Hematopoietic multipotent progenitor cell treated with erythropoietin and hydrocortisone succinate and interleukin-3 and kit ligand, for 8 days (in vitro differentiated cells): ENCODE results near the gene SCN1B.
"Not testable (repeated sequence)": the region's sequence is repeated elsewhere in the genome, so short reads cannot be mapped to it uniquely, and the experiment has no call there.

Experiments
- DNase-seq: peaks from one replicate; pipeline ENCODE4 v3.0.0-alpha.2; 2015

SCN1B gene

GRCh38 chr19:35002037-35002535, 28.2 kb upstream of the SCN1B start:
- no peak for DNase-seq

- no peak for DNase-seq
Measured at GRCh38 chr19:35004517-35005255, 25.6 kb upstream of the SCN1B start.

GRCh38 chr19:35005256-35005977, 24.9 kb upstream of the SCN1B start:
- DNase-seq, result no peak

- not testable (repeated sequence) for DNase-seq
Measured at GRCh38 chr19:35006007-35006341, 24.3 kb upstream of the SCN1B start.

- no peak for DNase-seq
Measured at GRCh38 chr19:35006342-35006998, 23.8 kb upstream of the SCN1B start.

- DNase-seq, result no peak
Measured at GRCh38 chr19:35006999-35007365, 23.3 kb upstream of the SCN1B start.

GRCh38 chr19:35007427-35007826, 22.8 kb upstream of the SCN1B start:
- DNase-seq, result not testable (repeated sequence)

- DNase-seq, result no peak
Measured at GRCh38 chr19:35008891-35009341, 21.4 kb upstream of the SCN1B start.

- no peak for DNase-seq
Measured at GRCh38 chr19:35009424-35010415, 20.6 kb upstream of the SCN1B start.

- DNase-seq, result no peak
Measured at GRCh38 chr19:35011091-35011689, 19.1 kb upstream of the SCN1B start.

GRCh38 chr19:35011737-35012682, 18.3 kb upstream of the SCN1B start:
- DNase-seq, result no peak

- DNase-seq, result peak; percentile 46
Measured at GRCh38 chr19:35013041-35013819, 17.0 kb upstream of the SCN1B start.

GRCh38 chr19:35013820-35014754, 16.2 kb upstream of the SCN1B start:
- peak; percentile 17 for DNase-seq

GRCh38 chr19:35014774-35015173, 15.5 kb upstream of the SCN1B start:
- not testable (repeated sequence) for DNase-seq

- DNase-seq, result no peak
Measured at GRCh38 chr19:35015270-35015953, 14.9 kb upstream of the SCN1B start.

GRCh38 chr19:35015954-35016351, 14.3 kb upstream of the SCN1B start:
- no peak for DNase-seq

GRCh38 chr19:35017507-35017906, 12.8 kb upstream of the SCN1B start:
- DNase-seq, result no peak

GRCh38 chr19:35018379-35018778, 11.9 kb upstream of the SCN1B start:
- DNase-seq, result no peak
